HepG2 (cell line): ENCODE measurements around the gene INHBC. TPM values are rescaled to one million over a fixed set of nuclear protein-coding genes. Genes with fewer than 3 reads are reported as not detected.

Experiments
- ATAC-seq: fragments of 200-7000 bp; cut with Tn5 transposase; 3 replicates; pipeline ENCODE4 v1.9.1; 2020; ENCODE audit warnings: mild to moderate bottlenecking, moderate library complexity
- BruUV-seq: library from RNA; stranded (reverse); fragments of 400-500 nt; replicated peaks from 2 replicates; lab custom pipeline; 2021; lab: Mats Ljungman, UMichigan
- CTCF ChIA-PET: fragments of 300-600 bp; formaldehyde crosslinking; extraction: SDS; loops from one replicate; lab custom pipeline; 2021; ENCODE audit warnings: low total read pairs, inconsistent platforms, low intra/inter-chr PET ratio; lab: Yijun Ruan, JAX
- POLR2A ChIA-PET: fragments of 350-600 bp; sonication (Branson Sonifier 250); formaldehyde crosslinking; loops from one replicate; lab custom pipeline; 2020; ENCODE audit warnings: antibody characterized with exemption, inconsistent platforms; lab: Yijun Ruan, JAX
- DNase-seq: peaks from one replicate; pipeline ENCODE4 v3.0.0-alpha.2; 2015; ENCODE audit warnings: low spot score
- FAIRE-seq: peaks from 3 replicates; lab custom pipeline; 2011; peaks lifted over from hg19 to GRCh38; lab: Jason Lieb, UNC
- H2AFZ ChIP-seq: one replicate; pipeline ENCODE4 v1.6.1; 2011; ENCODE audit warnings: low read length, inconsistent platforms
- H3K27ac ChIP-seq: fragments of 300-600 bp; 3 replicates; pipeline ENCODE4 v1.8.0; 2011; ENCODE audit warnings: mixed run types, mild to moderate bottlenecking, mixed read lengths, low read length, inconsistent platforms; ENCODE audit not compliant: insufficient read depth; ENCODE audit errors: extremely low read length
- H3K27me3 ChIP-seq, 2 experiments: fragments of 200-600 bp in 1 of 2; 2 replicates in 1 of 2; 3 replicates in 1 of 2; pipeline versions ENCODE4 v1.6.0 to v1.8.0; 2011; ENCODE audit warnings: low read length in 2 of 2, mild to moderate bottlenecking in 2 of 2, moderate library complexity in 2 of 2, inconsistent platforms in 1 of 2; ENCODE audit not compliant: insufficient read depth in 2 of 2, control insufficient read depth in 1 of 2
- H3K36me3 ChIP-seq, 2 experiments: fragments of 200-600 bp in 1 of 2; replicated peaks in 1 of 2; 2 replicates in 1 of 2; 3 replicates in 1 of 2; pipeline versions ENCODE4 v1.5.1 to v1.8.0; 2011; ENCODE audit warnings: low read length in 2 of 2, inconsistent platforms in 1 of 2; ENCODE audit not compliant: insufficient read depth in 2 of 2, control insufficient read depth in 1 of 2
- H3K4me1 ChIP-seq: 2 replicates; pipeline ENCODE4 v1.5.1; 2012; ENCODE audit warnings: low read length, inconsistent platforms; ENCODE audit not compliant: insufficient read depth
- H3K4me2 ChIP-seq: 2 replicates; pipeline ENCODE4 v1.6.0; 2011; ENCODE audit warnings: low read depth, low read length, inconsistent platforms
- H3K4me3 ChIP-seq, 3 experiments: fragments of 200-600 bp in 1 of 3; sonication (generic), shearing (Covaris generic) in 1 of 3; replicated peaks in 1 of 3; 2 replicates each; pipeline ENCODE4 v1.5.1; 2011 to 2016; ENCODE audit warnings: low read length in 3 of 3, inconsistent platforms in 2 of 3, low read depth in 2 of 3, mild to moderate bottlenecking in 2 of 3, control low read depth in 1 of 3, mixed read lengths in 1 of 3; ENCODE audit not compliant: insufficient read depth in 1 of 3
- H3K79me2 ChIP-seq: one replicate; pipeline ENCODE4 v1.6.1; 2011; ENCODE audit warnings: low read length, inconsistent platforms; ENCODE audit not compliant: insufficient read depth
- H3K9ac ChIP-seq: 2 replicates; pipeline ENCODE4 v1.6.0; 2011; ENCODE audit warnings: mild to moderate bottlenecking, low read depth, low read length, inconsistent platforms; ENCODE audit not compliant: insufficient read depth
- H3K9me3 ChIP-seq: 2 replicates; pipeline ENCODE4 v1.5.1; 2012; ENCODE audit warnings: mild to moderate bottlenecking, low read length
- H4K20me1 ChIP-seq: 2 replicates; pipeline ENCODE4 v1.6.0; 2011; ENCODE audit warnings: inconsistent platforms, mild to moderate bottlenecking, low read length, moderate library complexity; ENCODE audit not compliant: insufficient read depth
- DPF2 ChIP-seq: sonication (generic); formaldehyde crosslinking; IDR thresholded peaks from 2 replicates; pipeline ENCODE4 v1.4.0; 2020; ENCODE audit warnings: mild to moderate bottlenecking, low read depth, missing genetic modification reagents, borderline replicate concordance
- HNF4G ChIP-seq, 2 experiments: sonication (generic) in 1 of 2; formaldehyde crosslinking in 1 of 2; IDR thresholded peaks; 2 replicates each; pipeline versions ENCODE4 v1.4.0 to v1.6.1; 2011 to 2020; ENCODE audit warnings: borderline replicate concordance in 2 of 2, low read depth in 2 of 2, mild to moderate bottlenecking in 2 of 2, low read length in 1 of 2, missing genetic modification reagents in 1 of 2, moderate library complexity in 1 of 2
- KAT2B ChIP-seq: fragments of 150-350 bp; IDR thresholded peaks from 2 replicates; pipeline ENCODE4 v1.6.1; 2014; ENCODE audit warnings: low read depth, low read length, borderline replicate concordance
- RFX1 ChIP-seq: fragments of 450-650 bp; IDR thresholded peaks from 2 replicates; pipeline ENCODE4 v1.6.1; 2017
- SAP130 ChIP-seq: IDR thresholded peaks from 2 replicates; pipeline ENCODE4 v1.6.1; 2016; ENCODE audit warnings: low read depth
- XBP1 ChIP-seq: sonication (generic); formaldehyde crosslinking; IDR thresholded peaks from 2 replicates; pipeline ENCODE4 v1.5.0; 2020; ENCODE audit warnings: missing genetic modification reagents
- ZNF232 ChIP-seq: sonication (generic); formaldehyde crosslinking; IDR thresholded peaks from 2 replicates; pipeline ENCODE4 v1.4.0; 2020; ENCODE audit warnings: missing genetic modification reagents, borderline replicate concordance
- ZNF329 ChIP-seq: sonication (generic); formaldehyde crosslinking; IDR thresholded peaks from 2 replicates; pipeline ENCODE4 v1.9.0; 2021; ENCODE audit warnings: low read depth, mild to moderate bottlenecking, missing genetic modification reagents
- ZNF891 ChIP-seq: sonication (generic); formaldehyde crosslinking; IDR thresholded peaks from 2 replicates; pipeline ENCODE4 v1.5.0; 2020; ENCODE audit warnings: mild to moderate bottlenecking, missing genetic modification reagents
- WGBS: methylation state at CpG from one replicate; pipeline ENCODE4 v1.1.6; 2017; ENCODE audit warnings: low lambda C conversion rate; 5-methylcytosine and 5-hydroxymethylcytosine counted together
- in situ Hi-C: cut with HindIII; loops from 2 replicates; pipeline ENCODE4 v1.10.0; 2017; ENCODE audit warnings: low pct_unique_long_range_greater_than_20kb; ENCODE audit not compliant: extremely low pct_ligation_motif_present
- intact Hi-C: fragments of 100-400 bp; cut with micrococcal nuclease; formaldehyde crosslinking; loops from one replicate; pipeline ENCODE4 v1.10.0; 2022; ENCODE audit not compliant: unreplicated experiment
- polyA plus RNA-seq, 8 experiments: library from polyadenylated mRNA; depleted of rRNA in 3 of 8; stranded (reverse) in 7 of 8; unstranded in 1 of 8; fragments of >200 nt; fragmentation: Illumina TruSeq in 4 of 8; extraction: Trizol in 4 of 8; gene quantifications; 2 replicates each; pipeline versions ENCODE4 v1.2.1 to v1.2.3, GENCODE V29; 2011 to 2016; ENCODE audit warnings: low read depth in 4 of 8, missing spikeins in 1 of 8, mixed read lengths in 1 of 8; ENCODE audit not compliant: insufficient read depth in 1 of 8
- total RNA-seq, 5 experiments: library from RNA; depleted of rRNA; stranded (reverse); fragments of >200 nt; fragmentation: Illumina TruSeq; extraction: Trizol; gene quantifications; 2 replicates each; pipeline ENCODE4 v1.2.3, GENCODE V29; 2016; ENCODE audit warnings: low read depth in 1 of 5
- TF ChIP-seq, protein P1 (sequence below): sonication (generic); formaldehyde crosslinking; IDR thresholded peaks from 2 replicates; pipeline ENCODE4 v1.4.0; 2020; ENCODE audit warnings: missing genetic modification reagents

INHBC gene
- total and polyA plus RNA-seq, 2 of the 13 experiments (the other 11 are each of a cell fraction or from before 2014, with no cell fraction given): 1.8 to 13.8 TPM

DNA sequence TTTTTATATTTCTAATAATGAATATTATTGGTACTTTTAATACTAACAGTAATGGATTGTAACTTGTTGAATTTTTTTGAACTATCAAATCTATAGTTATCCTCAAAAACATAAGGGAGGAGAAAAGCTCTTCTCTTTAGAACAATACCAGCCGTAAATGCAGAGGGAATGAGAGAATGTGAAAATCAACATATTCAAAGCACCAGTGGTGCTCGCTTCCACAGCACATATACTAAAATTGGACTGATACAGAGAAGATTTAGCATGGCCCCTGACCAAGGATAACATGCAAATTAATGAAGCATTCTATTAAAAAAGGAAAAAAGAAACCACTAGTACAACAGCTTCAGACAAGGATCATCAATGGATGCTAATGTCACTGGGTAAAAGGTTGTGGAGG is 19.5 kb upstream of the INHBC start:
- CTCF ChIA-PET: interaction anchor here (0.6 kb wide), 1 partner anchor 104 kb away, joined by 3 read pairs; no protein-coding TSS in a partner anchor

More for the DNA sequence above, 19.5 kb upstream of the INHBC start:
- POLR2A ChIA-PET: no interaction called here
- H3K4me2 ChIP-seq: no peak overlapping the region
- H3K4me3 ChIP-seq: no peak overlapping the region
- H3K27me3 ChIP-seq: no peaks in the 10 kb centered on the region
- in situ Hi-C loops: no loop called here
- H3K9ac ChIP-seq: no peak overlapping the region
- H3K36me3 ChIP-seq: no peaks in the 10 kb centered on the region
- no peak overlapping the region for H3K27ac ChIP-seq
- WGBS: 96% methylated on average over 2 of the region's 2 CpGs
- BruUV-seq: no TSS peak
- intact Hi-C loops: no loop called here
- DNase-seq: no peak
- no peaks in the 10 kb centered on the region for H3K79me2 ChIP-seq
- no peak for ATAC-seq
- H3K4me1 ChIP-seq: no peaks in the 10 kb centered on the region
- H2AFZ ChIP-seq: no peak overlapping the region
- FAIRE-seq: no peak
- H3K9me3 ChIP-seq: no peaks in the 10 kb centered on the region
- TF ChIP-seq, protein P1, sequence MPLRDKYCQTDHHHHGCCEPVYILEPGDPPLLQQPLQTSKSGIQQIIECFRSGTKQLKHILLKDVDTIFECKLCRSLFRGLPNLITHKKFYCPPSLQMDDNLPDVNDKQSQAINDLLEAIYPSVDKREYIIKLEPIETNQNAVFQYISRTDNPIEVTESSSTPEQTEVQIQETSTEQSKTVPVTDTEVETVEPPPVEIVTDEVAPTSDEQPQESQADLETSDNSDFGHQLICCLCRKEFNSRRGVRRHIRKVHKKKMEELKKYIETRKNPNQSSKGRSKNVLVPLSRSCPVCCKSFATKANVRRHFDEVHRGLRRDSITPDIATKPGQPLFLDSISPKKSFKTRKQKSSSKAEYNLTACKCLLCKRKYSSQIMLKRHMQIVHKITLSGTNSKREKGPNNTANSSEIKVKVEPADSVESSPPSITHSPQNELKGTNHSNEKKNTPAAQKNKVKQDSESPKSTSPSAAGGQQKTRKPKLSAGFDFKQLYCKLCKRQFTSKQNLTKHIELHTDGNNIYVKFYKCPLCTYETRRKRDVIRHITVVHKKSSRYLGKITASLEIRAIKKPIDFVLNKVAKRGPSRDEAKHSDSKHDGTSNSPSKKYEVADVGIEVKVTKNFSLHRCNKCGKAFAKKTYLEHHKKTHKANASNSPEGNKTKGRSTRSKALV (CRISPR knock-in tag): no peak
- TF ChIP-seq SAP130 (CRISPR knock-in tag): no peak
- no peak for TF ChIP-seq ZNF891 (CRISPR knock-in tag)
- no peak for TF ChIP-seq ZNF329 (CRISPR knock-in tag)
- TF ChIP-seq ZNF232 (CRISPR knock-in tag): no peak
- TF ChIP-seq KAT2B: no peak
- TF ChIP-seq HNF4G (IDR thresholded peaks at IDR 0.05; ENCODE audit: borderline replicate concordance, low read depth, low read length): no peak
- TF ChIP-seq HNF4G (CRISPR knock-in tag; IDR thresholded peaks at IDR 0.05; ENCODE audit: borderline replicate concordance, low read depth): no peak
- no peak for TF ChIP-seq DPF2 (CRISPR knock-in tag)
- no peak for TF ChIP-seq XBP1 (CRISPR knock-in tag)
- TF ChIP-seq RFX1: no peak
- no peaks in the 10 kb centered on the region for H4K20me1 ChIP-seq
